Smooth muscle cell (in vitro differentiated cells): ENCODE results near the gene CNN2. TPM values are rescaled to one million over a fixed set of nuclear protein-coding genes. Genes with fewer than 3 reads are reported as not detected.

Source experiments
- DNase-seq: peaks from one replicate; lab custom pipeline; 2025; ENCODE audit not compliant: unreplicated experiment; lab: John Stamatoyannopoulos, UW
- H2AFZ ChIP-seq: fragments of 200-600 bp; sonication (generic); 2 replicates; pipeline ENCODE4 v1.6.0; 2016; ENCODE audit warnings: antibody characterized with exemption, low read depth, mild to moderate bottlenecking
- H3F3A ChIP-seq: fragments of 200-600 bp; sonication (generic); 2 replicates; pipeline ENCODE4 v1.6.0; 2017; ENCODE audit warnings: antibody characterized with exemption, low read depth
- H3K27ac ChIP-seq: fragments of 200-600 bp; sonication (generic); 2 replicates; pipeline ENCODE4 v1.5.1; 2016; ENCODE audit warnings: low read depth, mild to moderate bottlenecking
- H3K27me3 ChIP-seq: fragments of 200-600 bp; sonication (generic); 2 replicates; pipeline ENCODE4 v1.6.1; 2016; ENCODE audit warnings: low read depth, mild to moderate bottlenecking
- H3K36me3 ChIP-seq: fragments of 200-600 bp; sonication (generic); 2 replicates; pipeline ENCODE4 v1.5.1; 2016; ENCODE audit warnings: low read depth
- H3K4me1 ChIP-seq: fragments of 200-600 bp; sonication (generic); 2 replicates; pipeline ENCODE4 v1.5.1; 2016; ENCODE audit warnings: low read depth
- H3K4me2 ChIP-seq: fragments of 200-600 bp; sonication (generic); 2 replicates; pipeline ENCODE4 v1.6.0; 2016; ENCODE audit warnings: mild to moderate bottlenecking
- H3K4me3 ChIP-seq: fragments of 200-600 bp; sonication (generic); 2 replicates; pipeline ENCODE4 v1.5.1; 2016; ENCODE audit warnings: mild to moderate bottlenecking
- H3K79me2 ChIP-seq: fragments of 200-600 bp; sonication (generic); 2 replicates; pipeline ENCODE4 v1.6.0; 2016; ENCODE audit warnings: low read depth, mild to moderate bottlenecking
- H3K9ac ChIP-seq: fragments of 200-600 bp; sonication (generic); 2 replicates; pipeline ENCODE4 v1.6.0; 2016; ENCODE audit warnings: low read depth
- H3K9me3 ChIP-seq: fragments of 200-600 bp; sonication (generic); replicated peaks from 2 replicates; pipeline ENCODE4 v1.5.1; 2016; ENCODE audit warnings: low read depth
- H4K20me1 ChIP-seq: fragments of 200-600 bp; sonication (generic); 2 replicates; pipeline ENCODE4 v1.6.0; 2016; ENCODE audit warnings: low read depth
- CTCF ChIP-seq: fragments of 200-600 bp; sonication (generic); IDR thresholded peaks from 2 replicates; pipeline ENCODE4 v1.5.1; 2017; ENCODE audit warnings: borderline replicate concordance, mild to moderate bottlenecking, antibody characterized with exemption; ENCODE audit not compliant: insufficient read depth, poor library complexity, severe bottlenecking
- WGBS: methylation state at CpG from one replicate; pipeline ENCODE4 v1.1.7; 2016; ENCODE audit warnings: low lambda C conversion rate; 5-methylcytosine and 5-hydroxymethylcytosine counted together
- polyA plus RNA-seq: library from polyadenylated mRNA; unstranded; fragments of >200 nt; fragmentation: Nextera tagmentation; extraction: Ambion mirVana; gene quantifications from 2 replicates; pipeline ENCODE4 v1.2.1, GENCODE V29; 2016
- total RNA-seq: library from RNA; depleted of rRNA; stranded (reverse); fragments of >200 nt; gene quantifications from 2 replicates; pipeline ENCODE4 v1.2.3, GENCODE V29; 2014

The CNN2 gene
- total and polyA plus RNA-seq, 2 experiments from 2014 or later = 150 to 392 TPM

- Histone ChIP-seq H3K4me3 (no peak overlapping the region), H3K27me3 (no peaks in the 10 kb centered on the region), H3K36me3 (no peaks in the 10 kb centered on the region), H3K27ac (no peak overlapping the region), H3K79me2 (no peaks in the 10 kb centered on the region), H2AFZ (no peak overlapping the region), H3F3A (no peaks in the 10 kb centered on the region), H3K4me2 (no peak overlapping the region), H3K4me1 (no peaks in the 10 kb centered on the region), H3K9me3 (no peaks in the 10 kb centered on the region), H3K9ac (no peak overlapping the region), H4K20me1 (no peaks in the 10 kb centered on the region)
- TF ChIP-seq CTCF = no peak
- 91% methylated on average over 38 of the region's 38 CpGs for WGBS
- no peak for DNase-seq
Observed at GRCh38 chr19:1085676-1086442, 59.5 kb downstream of the CNN2 start.

GRCh38 chr19:1086613-1087012 lies 60.2 kb downstream of the CNN2 start:
- H3K4me2 ChIP-seq = no peak overlapping the region
- no peaks in the 10 kb centered on the region for H3K9me3 ChIP-seq
- TF ChIP-seq CTCF = no peak
- no peak for DNase-seq
- peaks cover 5% of the 10 kb centered on the region for H4K20me1 ChIP-seq
- H3F3A ChIP-seq = no peaks in the 10 kb centered on the region
- no peak overlapping the region for H3K4me3 ChIP-seq
- H2AFZ ChIP-seq = no peak overlapping the region
- H3K79me2 ChIP-seq = no peaks in the 10 kb centered on the region
- no peak overlapping the region for H3K27ac ChIP-seq
- no peaks in the 10 kb centered on the region for H3K27me3 ChIP-seq
- no peaks in the 10 kb centered on the region for H3K36me3 ChIP-seq
- H3K4me1 ChIP-seq = no peaks in the 10 kb centered on the region
- no peak overlapping the region for H3K9ac ChIP-seq
- WGBS = 93% methylated on average over 21 of the region's 21 CpGs

- H3F3A ChIP-seq = no peaks in the 10 kb centered on the region
- peaks cover 9% of the 10 kb centered on the region for H3K79me2 ChIP-seq
- H3K9me3 ChIP-seq = no peaks in the 10 kb centered on the region
- H3K4me1 ChIP-seq = no peaks in the 10 kb centered on the region
- peaks cover 10% of the 10 kb centered on the region for H4K20me1 ChIP-seq
- no peak for DNase-seq
- no peak overlapping the region for H3K9ac ChIP-seq
- H3K4me2 ChIP-seq = no peak overlapping the region
- H3K4me3 ChIP-seq = no peak overlapping the region
- H3K27me3 ChIP-seq = no peaks in the 10 kb centered on the region
- 92% methylated on average over 27 of the region's 27 CpGs for WGBS
- no peaks in the 10 kb centered on the region for H3K36me3 ChIP-seq
- H3K27ac ChIP-seq = no peak overlapping the region
- no peak for TF ChIP-seq CTCF
- no peak overlapping the region for H2AFZ ChIP-seq
Observed at GRCh38 chr19:1087813-1088415, 61.5 kb downstream of the CNN2 start.
